A549 (cell line): ENCODE data around the gene FAM240B.

Experiments
- CTCF ChIP-seq: fragments of >200 bp; sonication (Bioruptor Twin); formaldehyde crosslinking; IDR thresholded peaks from 3 replicates; pipeline ENCODE4 v1.5.1; 2016
- EP300 ChIP-seq, 2 experiments: fragments of >200 bp; sonication (Bioruptor Twin); formaldehyde crosslinking; IDR thresholded peaks; 2 replicates in 1 of 2; 3 replicates in 1 of 2; pipeline ENCODE4 v1.6.1; 2016 to 2017
- GATA3 ChIP-seq: IDR thresholded peaks from 2 replicates; pipeline ENCODE4 v1.6.1; 2012; ENCODE audit warnings: borderline replicate concordance
- KDM5A ChIP-seq: fragments of 200-600 bp; sonication (generic); IDR thresholded peaks from 2 replicates; pipeline ENCODE4 v1.6.1; 2016; ENCODE audit warnings: antibody characterized with exemption, mild to moderate bottlenecking
- NR3C1 ChIP-seq: fragments of >200 bp; sonication (Bioruptor Twin); formaldehyde crosslinking; IDR thresholded peaks from 3 replicates; pipeline ENCODE4 v1.6.1; 2017
- POLR2A ChIP-seq: IDR thresholded peaks from 2 replicates; pipeline ENCODE4 v1.6.1; 2012; ENCODE audit warnings: mild to moderate bottlenecking, low read length
- RAD21 ChIP-seq, 2 experiments: fragments of >200 bp in 1 of 2; sonication (Bioruptor Twin) in 1 of 2; formaldehyde crosslinking in 1 of 2; IDR thresholded peaks in 1 of 2; conservative IDR thresholded peaks in 1 of 2; 2 replicates in 1 of 2; 3 replicates in 1 of 2; pipeline ENCODE4 v1.6.1; 2012 to 2018; ENCODE audit warnings: inconsistent platforms in 1 of 2
- REST ChIP-seq: fragments of 200-600 bp; sonication (generic); IDR thresholded peaks from 2 replicates; pipeline ENCODE4 v1.6.1; 2016; ENCODE audit warnings: antibody characterized with exemption, mild to moderate bottlenecking, moderate library complexity
- RNF2 ChIP-seq: fragments of 200-600 bp; sonication (generic); IDR thresholded peaks from 2 replicates; pipeline ENCODE4 v1.6.1; 2016; ENCODE audit warnings: low read depth, mild to moderate bottlenecking, antibody characterized with exemption, moderate library complexity, borderline replicate concordance
- SMC3 ChIP-seq: fragments of >200 bp; sonication (Bioruptor Twin); formaldehyde crosslinking; IDR thresholded peaks from 3 replicates; pipeline ENCODE4 v1.6.1; 2018; ENCODE audit warnings: inconsistent platforms
- TP53 ChIP-seq: fragments of 250-450 bp; sonication (Bioruptor Pico); IDR thresholded peaks from 2 replicates; pipeline ENCODE4 v1.5.0; 2021; ENCODE audit warnings: mild to moderate bottlenecking, moderate library complexity
- ZNF302 ChIP-seq: fragments of 250-450 bp; sonication (Bioruptor Pico); IDR thresholded peaks from 2 replicates; pipeline ENCODE4 v1.9.0; 2021; ENCODE audit warnings: inconsistent platforms, mild to moderate bottlenecking, moderate library complexity

GRCh38 chr9:38746303-38746702 is 26.4 kb upstream of the FAM240B start:
- no peak for TF ChIP-seq RAD21 (conservative IDR thresholded peaks at IDR 0.05 in 1 of 2, IDR thresholded peaks at IDR 0.05 in 1 of 2)
- TF ChIP-seq RNF2 = no peak
- TF ChIP-seq ZNF302 = no peak
- TF ChIP-seq POLR2A = no peak
- TF ChIP-seq CTCF = no peak
- no peak for TF ChIP-seq SMC3
- TF ChIP-seq NR3C1 = no peak
- TF ChIP-seq REST = no peak
- TF ChIP-seq TP53 (CRISPR knock-in tag) = no peak
- TF ChIP-seq EP300 (IDR thresholded peaks at IDR 0.05) = no peak
- no peak for TF ChIP-seq GATA3
- no peak for TF ChIP-seq KDM5A
